Measurements from ENCODE around the gene SCAF1.

SCAF1 gene

DNA sequence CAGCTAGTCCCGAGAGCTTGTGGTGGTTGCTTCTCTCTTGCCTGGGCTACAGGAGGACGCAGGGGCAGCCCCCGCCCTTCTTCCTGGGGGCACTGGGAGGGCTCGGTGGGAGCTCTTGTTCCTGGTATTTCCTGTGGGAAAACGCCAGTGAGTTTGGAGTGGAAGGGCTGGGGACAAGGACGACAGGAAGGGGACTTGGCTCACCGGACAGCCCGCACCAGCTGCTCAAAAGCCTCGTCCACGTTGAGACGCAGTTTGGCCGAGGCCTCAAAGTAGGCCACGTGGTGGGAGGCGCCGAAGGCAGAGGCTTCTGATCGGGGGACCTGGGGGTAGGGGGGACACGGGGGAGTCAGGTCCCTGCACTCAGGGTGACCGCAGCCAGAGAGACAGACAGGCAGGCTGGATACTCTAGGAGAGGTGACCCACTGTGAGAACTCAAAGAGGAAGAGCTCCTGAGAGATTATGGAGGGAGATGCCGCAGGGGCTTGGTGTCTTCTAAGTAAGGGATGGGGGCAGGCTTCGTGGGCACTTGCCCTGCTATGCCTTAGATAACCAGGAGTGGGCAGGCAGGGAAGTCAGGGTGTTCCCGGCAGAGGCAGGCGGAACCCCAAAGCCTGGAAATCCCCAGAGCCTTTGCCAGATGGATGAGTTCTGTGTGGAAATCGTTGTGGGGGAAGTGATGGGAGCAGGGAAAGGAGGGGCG, 6.3 kb upstream of the SCAF1 start:
- Mint-ChIP-seq H3K9me3 (no peaks in the 10 kb centered on the region), H3K27me3 (peaks cover 12% of the 10 kb centered on the region), H3K27ac (peak overlapping the region in 1 of 2 donors; percentile 13), H3K4me3 (no peak overlapping the region), H3K4me1 (peaks cover 25% of the 10 kb centered on the region)
- ATAC-seq, result no peak
- DNase-seq, result no peak

DNA sequence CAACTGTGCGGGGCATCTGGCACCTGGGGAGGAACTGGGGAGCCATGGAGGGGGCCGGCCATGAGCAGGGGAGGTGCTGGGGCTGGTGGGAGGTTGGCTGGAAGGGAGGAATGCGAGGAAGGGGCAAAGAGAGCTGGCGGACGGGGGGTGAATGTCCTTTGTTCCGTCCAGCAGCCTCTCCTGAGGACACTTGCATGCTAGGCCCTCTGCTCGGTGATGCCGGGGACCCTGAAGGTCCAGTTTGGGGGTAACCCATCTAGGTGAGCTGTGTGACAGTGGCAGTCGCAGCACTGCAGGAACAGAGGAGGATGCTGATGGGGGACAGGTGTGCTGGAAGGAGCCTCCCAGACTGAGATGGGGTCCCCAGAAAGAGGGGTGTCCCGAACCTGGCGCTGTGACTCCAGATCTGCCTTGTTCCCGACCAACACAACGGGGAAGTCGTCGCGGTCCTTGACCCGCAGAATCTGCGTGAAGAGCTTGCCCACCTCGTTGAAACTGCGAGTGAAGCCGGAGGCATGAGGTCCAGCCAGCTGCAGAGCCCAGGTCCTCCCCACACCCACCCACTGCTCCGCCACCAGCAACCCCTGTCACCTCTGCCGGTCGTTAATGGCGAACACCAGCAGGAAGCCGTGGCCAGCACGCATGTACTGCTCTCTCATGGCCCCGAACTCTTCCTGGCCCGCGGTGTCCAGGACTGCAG, 5.6 kb upstream of the SCAF1 start:
- Mint-ChIP-seq H3K4me3 (no peak overlapping the region), H3K27ac (peak overlapping the region in 1 of 2 donors; percentile 76)

DNA sequence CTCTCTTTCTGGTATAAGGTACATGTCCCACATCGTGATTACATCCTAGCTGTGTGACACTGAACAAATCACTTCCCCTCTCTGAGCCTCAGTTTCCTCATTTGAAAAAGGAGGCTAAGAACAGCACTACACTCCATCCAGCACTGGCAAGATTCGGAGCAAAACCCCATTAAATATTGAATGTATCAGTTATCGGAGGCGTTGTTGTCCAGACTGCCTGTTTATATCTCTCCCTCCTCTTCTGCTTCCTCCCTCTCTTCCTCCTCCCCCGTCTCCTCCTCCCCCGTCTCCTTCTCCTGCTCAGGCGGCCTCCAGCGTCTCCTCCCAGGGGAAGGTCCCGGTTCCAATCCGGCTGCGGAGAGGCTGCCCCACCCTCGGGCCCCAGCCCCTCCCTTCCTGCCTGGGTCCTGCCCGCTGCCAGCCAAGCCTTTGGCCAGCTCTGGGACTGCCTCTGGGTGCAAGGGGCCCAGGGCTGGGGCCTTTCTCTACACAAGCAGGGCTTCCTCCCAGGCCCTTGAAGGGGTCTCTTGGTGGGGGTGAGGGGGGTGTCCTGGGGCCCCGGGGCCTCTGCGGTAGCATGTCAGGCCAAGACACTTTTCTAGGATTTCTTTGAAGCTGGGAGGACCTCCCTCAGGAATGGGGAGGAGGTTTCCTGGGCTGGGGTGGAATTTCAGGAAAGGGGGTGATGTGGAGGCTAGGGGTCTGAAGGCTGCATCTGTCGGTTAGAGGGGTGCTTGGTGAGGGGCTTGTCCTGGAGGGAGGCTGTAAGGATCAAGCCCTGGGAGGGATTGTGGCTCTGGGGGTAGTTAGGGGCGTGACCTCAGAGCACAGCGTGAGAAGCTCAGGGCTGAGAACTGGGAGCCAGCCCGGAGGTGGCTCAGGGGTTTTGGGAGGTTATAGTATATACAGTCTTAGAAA, 3.9 kb upstream of the SCAF1 start:
- Mint-ChIP-seq H3K9me3 (no peaks in the 10 kb centered on the region), H3K4me1 (peaks cover 33% of the 10 kb centered on the region), H3K27me3 (peaks cover 12% of the 10 kb centered on the region), H3K4me3 (peak overlapping the region; percentile 58 to 85), H3K27ac (peak overlapping the region in 1 of 2 donors; percentile 68)
- ATAC-seq (no peak), DNase-seq (no peak)

More for the DNA sequence above, 5.6 kb upstream of the SCAF1 start:
- Mint-ChIP-seq H3K9me3 (no peaks in the 10 kb centered on the region), H3K4me1 (peaks cover 25% of the 10 kb centered on the region), H3K27me3 (peaks cover 12% of the 10 kb centered on the region)
- no peak for ATAC-seq
- DNase-seq, result no peak

DNA sequence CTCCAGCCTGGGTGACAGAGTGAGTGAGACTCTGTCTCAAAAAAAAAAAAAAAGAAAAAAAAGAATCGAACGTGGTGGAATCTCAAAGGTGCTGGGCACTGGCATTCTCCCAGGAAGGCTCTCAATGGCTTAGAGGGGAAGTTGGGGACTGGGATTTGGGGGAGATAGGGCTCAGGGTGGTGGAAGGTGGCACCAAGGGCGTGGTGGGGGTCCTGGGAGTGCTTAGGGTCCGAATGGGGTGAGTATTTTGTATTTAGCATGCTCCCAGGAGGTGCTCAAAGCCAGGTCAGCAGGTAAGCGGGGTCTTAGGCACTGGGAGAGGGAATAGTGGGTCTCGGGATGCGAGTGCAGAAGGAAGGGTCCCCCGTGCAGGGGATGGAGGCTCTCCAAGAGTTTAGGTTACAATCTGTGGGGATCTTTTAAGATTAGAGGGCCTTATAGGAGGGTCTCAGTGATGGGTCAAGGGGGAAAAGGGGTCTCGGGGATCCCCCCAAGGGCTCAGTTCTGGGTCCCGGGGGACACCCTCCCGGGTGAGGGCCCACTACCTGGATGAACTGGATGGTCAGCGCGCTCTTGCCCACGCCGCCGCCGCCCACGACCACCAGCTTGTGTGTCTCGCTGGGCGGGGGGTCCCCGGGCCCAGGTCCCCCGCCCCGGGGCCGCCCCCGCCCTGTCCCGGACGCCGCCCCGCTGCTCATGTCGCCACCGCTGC, 2.5 kb upstream of the SCAF1 start:
- peaks cover 12% of the 10 kb centered on the region for H3K27me3 Mint-ChIP-seq
- H3K27ac Mint-ChIP-seq, result no peak overlapping the region
- H3K4me3 Mint-ChIP-seq, result peak overlapping the region; percentile 96 to 98
- H3K9me3 Mint-ChIP-seq, result no peaks in the 10 kb centered on the region
- H3K4me1 Mint-ChIP-seq, result peaks cover 47% of the 10 kb centered on the region
- ATAC-seq (no peak), DNase-seq (no peak)

DNA sequence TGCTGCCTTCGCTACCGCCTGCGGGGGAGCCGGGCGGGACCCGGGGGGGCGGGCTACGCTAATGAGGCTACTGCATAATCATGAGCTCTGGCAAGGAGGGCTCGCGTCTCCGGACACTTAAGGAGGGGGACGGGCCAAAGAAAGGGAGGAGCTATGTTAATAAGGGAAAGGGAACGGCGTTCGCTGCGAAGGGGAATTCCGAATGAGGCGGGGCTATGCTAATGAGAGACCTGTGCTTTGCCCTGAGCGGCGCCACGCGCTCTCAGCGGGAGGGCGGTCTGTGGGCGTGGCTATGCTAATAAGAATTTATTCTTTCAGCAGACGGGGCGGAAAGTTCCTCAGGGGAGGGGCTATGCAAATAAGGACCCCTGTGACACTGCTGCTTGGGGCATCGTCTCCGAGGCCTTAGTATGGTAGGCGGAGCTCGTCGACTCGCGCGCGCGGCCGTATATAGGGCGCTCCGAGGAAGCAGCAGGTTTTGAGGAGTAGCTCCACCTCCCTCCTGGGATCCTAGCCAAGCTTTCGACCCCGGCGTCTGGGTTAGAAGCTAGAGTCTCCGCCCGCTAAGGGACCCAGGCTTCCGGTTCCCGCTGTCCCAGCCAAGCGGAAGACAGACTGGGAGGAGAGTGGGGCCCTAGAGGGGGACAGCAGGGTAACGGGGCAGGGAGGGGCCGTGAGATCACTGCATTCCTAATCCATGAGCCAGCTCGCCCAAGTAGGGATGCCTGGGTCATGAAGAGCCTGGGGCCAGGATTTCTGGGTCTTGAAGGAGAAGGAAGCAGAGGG, 1.7 kb upstream of the SCAF1 start, which contains the start of gene RRAS:
TSS of gene RRAS (minus strand) at position 31 of the 786 bp plus-strand sequence. CDS start 45 bp downstream, outside the sequence.
- DNase-seq, result peak; percentile 99 to 100
- H3K9me3 Mint-ChIP-seq, result no peaks in the 10 kb centered on the region
- peaks cover 54% of the 10 kb centered on the region for H3K4me1 Mint-ChIP-seq
- H3K27me3 Mint-ChIP-seq, result peaks cover 12% of the 10 kb centered on the region
- peak; percentile 82 for ATAC-seq
- peak within 1 kb of the TSS; percentile 97 to 98 for H3K27ac Mint-ChIP-seq
- H3K4me3 Mint-ChIP-seq, result peak within 1 kb of the TSS; percentile 96 to 98

DNA sequence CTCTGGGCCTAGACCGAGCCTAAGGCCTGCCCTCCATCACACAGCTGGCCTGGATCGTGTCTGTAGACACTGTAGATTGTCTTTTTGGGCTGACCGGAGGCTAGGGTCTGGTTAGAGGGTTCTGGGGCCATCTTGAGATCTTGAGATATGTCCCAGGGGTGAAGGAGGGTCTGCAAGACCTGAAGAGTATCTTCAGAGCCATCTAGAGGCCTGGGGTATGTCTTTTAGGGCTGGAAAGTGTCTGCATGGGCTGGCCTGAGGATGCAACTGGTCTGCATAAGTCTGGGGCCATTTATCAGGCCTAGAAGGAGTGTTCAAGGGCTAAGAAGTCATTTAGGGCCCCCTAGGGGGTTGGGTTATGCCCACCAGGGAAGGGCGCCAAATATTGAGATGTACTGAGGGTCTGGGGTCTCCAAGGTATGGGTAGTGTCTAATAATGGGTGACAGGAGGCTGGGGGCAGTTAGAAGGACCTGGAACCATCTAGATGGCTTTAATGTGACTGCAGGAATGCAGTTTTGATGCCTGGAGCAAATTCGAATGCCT, 555 bp downstream of the SCAF1 start:
- DNase-seq (no peak), ATAC-seq (no peak)
- Mint-ChIP-seq H3K9me3 (no peaks in the 10 kb centered on the region), H3K4me3 (peak overlapping the region; percentile 96 to 98), H3K4me1 (peaks cover 69% of the 10 kb centered on the region), H3K27ac (peak overlapping the region; percentile 98), H3K27me3 (peaks cover 12% of the 10 kb centered on the region)

DNA sequence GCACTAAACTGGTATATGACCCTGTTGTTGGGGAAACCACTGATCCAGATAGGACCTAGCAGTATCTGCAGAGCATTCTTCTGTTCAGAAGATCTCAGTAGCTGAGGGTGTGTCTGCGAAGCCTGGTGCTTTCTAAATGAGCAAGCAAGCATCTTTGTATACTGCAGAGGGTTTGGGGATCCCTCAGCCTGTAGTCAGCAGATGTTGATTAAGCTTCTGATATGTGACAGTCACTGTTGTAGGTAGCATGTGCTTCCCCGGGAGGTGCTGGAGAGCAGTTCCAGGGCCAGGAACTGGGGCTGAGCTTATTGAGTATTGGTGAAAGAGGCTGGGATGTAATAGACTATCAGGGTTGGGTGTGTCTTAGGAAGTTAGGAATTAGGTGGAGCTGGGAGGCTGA, 1.5 kb downstream of the SCAF1 start:
- no peak for ATAC-seq
- Mint-ChIP-seq H3K9me3 (no peaks in the 10 kb centered on the region), H3K4me3 (peak overlapping the region; percentile 96 to 98), H3K27me3 (peaks cover 8% of the 10 kb centered on the region), H3K27ac (peak overlapping the region in 1 of 2 donors; percentile 98), H3K4me1 (peaks cover 60% of the 10 kb centered on the region)
- no peak for DNase-seq

DNA sequence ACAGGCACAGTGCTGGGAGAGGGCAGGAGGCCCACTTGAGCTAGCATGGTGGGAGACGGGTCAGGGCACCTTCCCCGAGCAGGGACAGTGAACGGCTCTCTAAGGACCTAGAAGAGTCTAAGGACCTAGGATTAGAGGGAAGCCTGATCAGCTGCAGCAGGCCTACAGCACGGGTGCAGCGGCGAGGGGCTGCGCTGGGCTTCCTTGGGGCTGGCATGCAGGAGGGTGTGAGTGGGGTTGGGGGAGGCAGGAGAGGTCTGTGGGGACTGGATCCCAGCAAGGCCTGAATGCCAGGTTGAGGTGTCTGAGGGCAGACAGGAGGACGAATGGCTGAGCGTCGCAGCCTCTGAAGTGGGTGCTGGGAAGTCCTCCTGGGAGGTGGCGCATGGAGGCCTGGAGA, 3.6 kb downstream of the SCAF1 start:
- Mint-ChIP-seq H3K9me3 (no peaks in the 10 kb centered on the region), H3K4me3 (no peak overlapping the region), H3K4me1 (peaks cover 47% of the 10 kb centered on the region), H3K27me3 (no peaks in the 10 kb centered on the region), H3K27ac (peak overlapping the region; percentile 9 to 90)
- DNase-seq, result no peak
- ATAC-seq, result no peak

DNA sequence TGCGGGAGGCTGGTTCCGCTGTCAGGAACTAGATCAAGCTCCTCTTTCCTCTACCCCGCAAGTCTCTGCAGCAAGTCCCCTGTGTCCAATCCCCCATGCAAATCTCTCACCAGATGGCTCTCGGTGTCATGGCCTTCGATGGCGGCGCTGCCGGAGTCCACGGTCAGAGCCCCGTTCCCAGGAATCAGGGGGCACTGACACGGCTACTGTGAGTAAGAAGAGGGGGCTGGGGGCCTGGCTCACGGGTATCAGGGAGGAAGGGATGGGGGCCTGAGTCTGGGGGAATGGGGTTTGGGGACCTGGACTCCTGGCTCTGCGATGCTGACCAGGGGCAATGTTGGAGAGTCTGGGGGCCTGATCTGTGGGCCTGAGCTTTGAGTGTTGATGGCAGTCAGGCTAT, 4.0 kb downstream of the SCAF1 start:
- ATAC-seq (no peak), DNase-seq (no peak)
- H3K27ac Mint-ChIP-seq, result peak overlapping the region in 1 of 2 donors; percentile 89
- peaks cover 47% of the 10 kb centered on the region for H3K4me1 Mint-ChIP-seq
- no peak overlapping the region for H3K4me3 Mint-ChIP-seq
- no peaks in the 10 kb centered on the region for H3K9me3 Mint-ChIP-seq
- no peaks in the 10 kb centered on the region for H3K27me3 Mint-ChIP-seq

DNA sequence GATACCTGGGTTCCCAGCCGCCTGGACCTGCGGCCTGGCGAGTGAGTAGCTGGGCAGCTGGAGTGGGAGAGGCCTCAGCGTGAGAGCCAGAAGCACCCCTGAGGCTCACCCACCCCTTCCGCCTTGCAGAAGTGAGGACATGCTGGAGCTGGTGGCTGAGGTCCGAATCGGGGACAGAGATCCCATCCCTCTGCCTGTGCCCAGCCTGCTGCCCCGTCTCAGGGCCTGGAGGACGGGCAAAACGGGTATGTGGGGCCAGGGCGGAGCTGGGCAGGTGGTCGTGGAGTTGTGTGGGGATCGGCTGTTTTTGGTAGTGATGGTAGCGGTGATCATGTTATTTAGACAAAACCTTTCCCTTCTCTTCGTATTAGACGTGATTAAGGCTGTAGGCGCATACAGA, 4.6 kb downstream of the SCAF1 start:
- Mint-ChIP-seq H3K4me3 (no peak overlapping the region), H3K9me3 (no peaks in the 10 kb centered on the region), H3K27me3 (no peaks in the 10 kb centered on the region), H3K4me1 (peaks cover 47% of the 10 kb centered on the region), H3K27ac (no peak overlapping the region)
- ATAC-seq (no peak), DNase-seq (no peak)

DNA sequence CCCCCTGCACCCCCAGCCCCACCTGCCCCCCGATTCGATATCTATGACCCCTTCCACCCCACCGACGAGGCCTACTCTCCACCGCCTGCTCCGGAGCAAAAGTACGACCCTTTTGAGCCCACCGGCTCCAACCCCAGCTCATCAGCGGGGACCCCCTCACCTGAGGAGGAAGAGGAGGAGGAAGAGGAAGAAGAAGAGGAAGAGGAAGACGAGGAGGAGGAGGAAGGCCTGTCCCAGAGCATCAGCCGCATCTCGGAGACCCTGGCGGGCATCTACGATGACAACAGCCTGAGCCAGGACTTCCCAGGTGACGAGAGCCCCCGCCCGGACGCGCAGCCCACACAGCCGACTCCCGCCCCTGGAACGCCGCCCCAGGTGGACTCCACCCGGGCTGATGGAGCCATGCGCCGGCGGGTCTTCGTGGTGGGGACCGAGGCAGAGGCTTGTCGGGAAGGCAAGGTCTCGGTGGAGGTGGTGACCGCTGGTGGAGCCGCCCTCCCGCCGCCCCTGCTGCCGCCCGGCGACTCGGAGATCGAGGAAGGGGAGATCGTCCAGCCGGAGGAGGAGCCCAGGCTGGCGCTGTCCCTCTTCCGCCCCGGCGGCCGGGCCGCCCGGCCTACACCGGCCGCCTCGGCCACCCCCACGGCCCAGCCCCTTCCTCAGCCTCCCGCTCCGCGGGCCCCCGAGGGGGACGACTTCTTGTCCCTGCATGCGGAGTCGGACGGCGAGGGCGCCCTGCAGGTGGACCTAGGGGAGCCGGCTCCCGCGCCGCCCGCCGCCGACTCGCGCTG, 9.2 kb downstream of the SCAF1 start:
- ATAC-seq (peak; percentile 38), DNase-seq (no peak)
- peaks cover 9% of the 10 kb centered on the region for H3K4me1 Mint-ChIP-seq
- no peaks in the 10 kb centered on the region for H3K9me3 Mint-ChIP-seq
- H3K4me3 Mint-ChIP-seq, result no peak overlapping the region
- no peak overlapping the region for H3K27ac Mint-ChIP-seq
- no peaks in the 10 kb centered on the region for H3K27me3 Mint-ChIP-seq

DNA sequence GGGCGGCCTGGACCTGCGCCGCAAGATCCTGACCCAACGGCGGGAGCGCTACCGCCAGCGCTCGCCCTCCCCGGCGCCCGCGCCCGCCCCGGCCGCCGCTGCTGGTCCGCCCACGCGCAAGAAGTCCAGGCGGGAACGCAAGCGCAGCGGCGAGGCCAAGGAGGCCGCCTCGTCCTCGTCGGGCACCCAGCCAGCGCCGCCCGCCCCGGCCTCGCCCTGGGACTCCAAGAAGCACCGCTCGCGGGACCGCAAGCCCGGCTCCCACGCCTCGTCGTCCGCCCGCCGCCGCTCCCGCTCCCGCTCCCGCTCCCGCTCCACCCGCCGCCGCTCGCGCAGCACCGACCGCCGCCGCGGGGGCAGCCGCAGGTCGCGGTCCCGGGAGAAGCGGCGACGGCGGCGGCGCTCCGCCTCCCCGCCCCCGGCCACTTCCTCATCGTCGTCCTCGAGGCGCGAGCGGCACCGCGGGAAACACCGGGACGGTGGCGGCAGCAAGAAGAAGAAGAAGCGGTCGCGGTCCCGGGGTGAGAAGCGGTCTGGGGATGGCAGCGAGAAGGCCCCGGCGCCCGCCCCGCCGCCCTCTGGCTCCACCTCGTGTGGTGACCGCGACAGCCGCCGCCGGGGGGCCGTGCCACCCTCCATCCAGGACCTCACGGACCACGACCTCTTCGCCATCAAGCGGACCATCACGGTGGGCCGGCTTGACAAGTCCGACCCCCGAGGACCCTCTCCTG, 10.0 kb downstream of the SCAF1 start:
- Mint-ChIP-seq H3K4me3 (no peak overlapping the region), H3K27ac (no peak overlapping the region), H3K27me3 (no peaks in the 10 kb centered on the region), H3K9me3 (no peaks in the 10 kb centered on the region), H3K4me1 (peaks cover 2% of the 10 kb centered on the region)
- DNase-seq (no peak), ATAC-seq (peak; percentile 40)

Measured in stimulated activated naive CD8-positive, alpha-beta T cell treated with anti-CD3 and anti-CD28 coated beads, Interleukin-15, amount 100 ng/mL, for 72 hours (primary cell).